GM12878 (cell line): ENCODE data around the gene ZNF682. TPM values are rescaled to one million over a fixed set of nuclear protein-coding genes. Genes with fewer than 3 reads are reported as not detected.
"Not testable (repeated sequence)": the region's sequence is repeated elsewhere in the genome, so short reads cannot be mapped to it uniquely, and the experiment has no call there.

Experiments
- ATAC-seq: fragments of 200-7000 bp; cut with Tn5 transposase; 3 replicates; pipeline ENCODE4 v1.9.1; 2020; ENCODE audit warnings: mild to moderate bottlenecking, moderate library complexity
- BruUV-seq: library from RNA; stranded (reverse); fragments of 400-500 nt; replicated peaks from 2 replicates; lab custom pipeline; 2021; lab: Mats Ljungman, UMichigan
- CTCF ChIA-PET: fragments of 300-600 bp; sonication (Branson Sonifier 250); formaldehyde crosslinking; extraction: SDS; loops from one replicate; lab custom pipeline; 2021; ENCODE audit warnings: inconsistent platforms; lab: Yijun Ruan, JAX
- POLR2A ChIA-PET: fragments of 350-600 bp; formaldehyde crosslinking; extraction: SDS; loops from one replicate; lab custom pipeline; 2021; ENCODE audit warnings: inconsistent platforms; lab: Charles Lee
- RAD21 ChIA-PET: fragments of 300-600 bp; sonication (Branson Sonifier 250); formaldehyde crosslinking; loops from one replicate; lab custom pipeline; 2023; ENCODE audit warnings: antibody characterized with exemption; ENCODE audit not compliant: unreplicated experiment; lab: Charles Lee
- SMC1A ChIA-PET: fragments of 300-600 bp; sonication (Branson Sonifier 250); formaldehyde crosslinking; loops from one replicate; lab custom pipeline; 2023; ENCODE audit not compliant: unreplicated experiment, uncharacterized antibody; lab: Charles Lee
- DNase-seq: peaks from one replicate; pipeline ENCODE4 v3.0.0-alpha.2; 2011; ENCODE audit warnings: low read depth, low spot score
- FAIRE-seq: peaks from 3 replicates; lab custom pipeline; 2011; peaks lifted over from hg19 to GRCh38; lab: Jason Lieb, UNC
- H2AFZ ChIP-seq: 2 replicates; pipeline ENCODE4 v1.6.0; 2011; ENCODE audit warnings: low read depth, low read length, control low read depth; ENCODE audit not compliant: control insufficient read depth
- H3K27ac ChIP-seq: 2 replicates; pipeline ENCODE4 v1.5.1; 2011; ENCODE audit warnings: control low read depth; ENCODE audit not compliant: control insufficient read depth, insufficient read depth
- H3K27me3 ChIP-seq, 2 experiments: replicated peaks in 1 of 2; 2 replicates each; pipeline versions ENCODE4 v1.6.0 to v1.6.1; 2011; ENCODE audit warnings: low read length in 1 of 2; ENCODE audit not compliant: control insufficient read depth in 2 of 2, insufficient read depth in 2 of 2
- H3K36me3 ChIP-seq, 2 experiments: 2 replicates each; pipeline ENCODE4 v1.5.1; 2011; ENCODE audit warnings: low read length in 1 of 2; ENCODE audit not compliant: control insufficient read depth in 2 of 2, insufficient read depth in 2 of 2
- H3K4me1 ChIP-seq: 2 replicates; pipeline ENCODE4 v1.6.1; 2011; ENCODE audit warnings: mild to moderate bottlenecking, low read length, moderate library complexity, mixed read lengths; ENCODE audit not compliant: control insufficient read depth, insufficient read depth
- H3K4me2 ChIP-seq: 2 replicates; pipeline ENCODE4 v1.6.0; 2011; ENCODE audit warnings: control low read depth; ENCODE audit not compliant: control insufficient read depth, insufficient read depth
- H3K4me3 ChIP-seq: fragments of 200-600 bp; sonication (generic); 2 replicates; pipeline ENCODE4 v1.5.1; 2016
- H3K79me2 ChIP-seq: 2 replicates; pipeline ENCODE4 v1.6.0; 2011; ENCODE audit warnings: low read length; ENCODE audit not compliant: control insufficient read depth, insufficient read depth
- H3K9ac ChIP-seq: 2 replicates; pipeline ENCODE4 v1.8.0; 2011; ENCODE audit warnings: low read length, control low read depth, mixed read lengths; ENCODE audit not compliant: control insufficient read depth, insufficient read depth
- H3K9me3 ChIP-seq: replicated peaks from 3 replicates; pipeline ENCODE4 v1.5.1; 2011; ENCODE audit warnings: mild to moderate bottlenecking, low read length; ENCODE audit not compliant: control insufficient read depth, insufficient read depth
- H4K20me1 ChIP-seq: 2 replicates; pipeline ENCODE4 v1.6.0; 2011; ENCODE audit not compliant: control insufficient read depth, insufficient read depth
- BACH1 ChIP-seq: fragments of 450-650 bp; IDR thresholded peaks from 2 replicates; pipeline ENCODE4 v1.6.1; 2017; ENCODE audit warnings: mild to moderate bottlenecking, borderline replicate concordance
- CBX5 ChIP-seq: sonication (generic); IDR thresholded peaks from 2 replicates; pipeline ENCODE4 v1.6.1; 2016; ENCODE audit warnings: low read depth, moderate library complexity, mild to moderate bottlenecking, inconsistent platforms
- RAD21 ChIP-seq: IDR thresholded peaks from 2 replicates; pipeline ENCODE4 v1.6.1; 2011; ENCODE audit warnings: mild to moderate bottlenecking, low read depth, low read length, moderate library complexity; ENCODE audit not compliant: insufficient read depth
- SREBF1 ChIP-seq: IDR thresholded peaks from 2 replicates; pipeline ENCODE4 v1.6.1; 2012; ENCODE audit warnings: mild to moderate bottlenecking, low read length
- WGBS: methylation state at CpG from one replicate; pipeline ENCODE4 v1.1.6; 2016; ENCODE audit warnings: low lambda C conversion rate; ENCODE audit not compliant: insufficient replicate concordance, insufficient coverage; ENCODE audit errors: missing lambda C conversion rate; 5-methylcytosine and 5-hydroxymethylcytosine counted together
- in situ Hi-C: fragments of 300-500 bp; cut with MboI; formaldehyde crosslinking; loops from 9 replicates; pipeline ENCODE4 v1.14.3; 2018; ENCODE audit warnings: mixed read lengths
- intact Hi-C: fragments of 100-400 bp; cut with micrococcal nuclease; formaldehyde crosslinking; loops from one replicate; pipeline ENCODE4 v1.14.2; 2022; ENCODE audit not compliant: unreplicated experiment
- polyA plus RNA-seq, 11 experiments: library from polyadenylated mRNA; depleted of rRNA in 4 of 11; unstranded in 6 of 11; stranded (reverse) in 5 of 11; fragments of >200 nt; fragmentation: Nextera tagmentation in 4 of 11; fragmentation: Illumina TruSeq in 1 of 11; extraction: Ambion mirVana in 4 of 11; extraction: Trizol in 1 of 11; gene quantifications; 1 replicate in 1 of 11; 2 replicates in 10 of 11; pipeline versions ENCODE4 v1.2.1 to v1.2.3, GENCODE V29; 2011 to 2016; ENCODE audit warnings: inconsistent platforms in 2 of 11, missing spikeins in 2 of 11, low read depth in 1 of 11
- total RNA-seq, 4 experiments: library from RNA; depleted of rRNA in 3 of 4; stranded (reverse); fragments of >200 nt in 3 of 4; fragmentation: Illumina TruSeq in 1 of 4; extraction: Trizol in 1 of 4; gene quantifications; 2 replicates each; pipeline versions ENCODE4 v1.2.1 to v1.2.3, GENCODE V29; 2013 to 2021

ZNF682 gene
- total and polyA plus RNA-seq, 10 of the 15 experiments (the other 5 are each of a cell fraction or from before 2014, with no cell fraction given): 0.06 to 1.6 (median 0.27) TPM; not detected in 3

GRCh38 chr19:19966862-19967261, 72.4 kb downstream of the ZNF682 start:
- CTCF ChIA-PET: no interaction called here
- no peak for TF ChIP-seq RAD21
- TF ChIP-seq BACH1: no peak
- no peak for TF ChIP-seq SREBF1
- peak; percentile 41; the same call in 1 of the 2 replicates for TF ChIP-seq CBX5
- TF ChIP-seq, all 136 proteins: peak for 1
- intact Hi-C loops: no loop called here
- DNase-seq (no peak), ATAC-seq (no peak), FAIRE-seq (no peak)
- H3K9me3 ChIP-seq: no peaks in the 10 kb centered on the region; the same call in 2 of the 3 replicates
- no peaks in the 10 kb centered on the region for H4K20me1 ChIP-seq
- no peaks in the 10 kb centered on the region for H3K27me3 ChIP-seq
- ChIA-PET POLR2A (no interaction called here), SMC1A (no interaction called here), RAD21 (no interaction called here)
- no TSS peak for BruUV-seq
- 30% methylated on average over 4 of the region's 4 CpGs for WGBS
- H3K36me3 ChIP-seq: no peaks in the 10 kb centered on the region
- in situ Hi-C loops: no loop called here
- H3K9ac ChIP-seq: no peak overlapping the region
- no peak overlapping the region for H2AFZ ChIP-seq
- no peak overlapping the region for H3K27ac ChIP-seq
- no peak overlapping the region for H3K4me2 ChIP-seq
- H3K4me1 ChIP-seq: no peaks in the 10 kb centered on the region
- no peak overlapping the region for H3K4me3 ChIP-seq
- H3K79me2 ChIP-seq: no peaks in the 10 kb centered on the region

GRCh38 chr19:19966126-19966525, 73.2 kb downstream of the ZNF682 start:
- RAD21 ChIA-PET, H3K9me3 ChIP-seq, DNase-seq, H3K27me3 ChIP-seq, H3K4me2 ChIP-seq, in situ Hi-C loops, H3K27ac ChIP-seq, H3K4me1 ChIP-seq, FAIRE-seq, H3K4me3 ChIP-seq, BruUV-seq, H3K36me3 ChIP-seq, H3K9ac ChIP-seq, CTCF ChIA-PET, intact Hi-C loops, H2AFZ ChIP-seq, ATAC-seq, H4K20me1 ChIP-seq, SMC1A ChIA-PET, POLR2A ChIA-PET, H3K79me2 ChIP-seq: not testable (repeated sequence)
- WGBS: 42% methylated on average over 3 of the region's 3 CpGs
